Hepatocyte (in vitro differentiated cells): ENCODE measurements around the gene RORC. TPM values are rescaled to one million over a fixed set of nuclear protein-coding genes. Genes with fewer than 3 reads are reported as not detected.

Experiments
- DNase-seq: peaks from one replicate; pipeline ENCODE4 v3.0.0-alpha.2; 2016; ENCODE audit warnings: low spot score
- H2AFZ ChIP-seq: fragments of 200-600 bp; sonication (generic); 2 replicates; pipeline ENCODE4 v1.6.0; 2016; ENCODE audit warnings: antibody characterized with exemption, mild to moderate bottlenecking
- H3K27ac ChIP-seq: fragments of 200-600 bp; sonication (generic); 2 replicates; pipeline ENCODE4 v1.5.1; 2016; ENCODE audit warnings: mild to moderate bottlenecking
- H3K27me3 ChIP-seq: fragments of 200-600 bp; sonication (generic); 2 replicates; pipeline ENCODE4 v1.6.1; 2016
- H3K36me3 ChIP-seq: fragments of 200-600 bp; sonication (generic); replicated peaks from 2 replicates; pipeline ENCODE4 v1.5.1; 2016; ENCODE audit warnings: low read depth; ENCODE audit not compliant: insufficient read depth
- H3K4me1 ChIP-seq: fragments of 200-600 bp; sonication (generic); 2 replicates; pipeline ENCODE4 v1.5.1; 2016; ENCODE audit warnings: mild to moderate bottlenecking, moderate library complexity; ENCODE audit not compliant: insufficient read depth
- H3K4me2 ChIP-seq: fragments of 200-600 bp; sonication (generic); 2 replicates; pipeline ENCODE4 v1.6.0; 2016
- H3K4me3 ChIP-seq: fragments of 200-600 bp; sonication (generic); 2 replicates; pipeline ENCODE4 v1.5.1; 2016; ENCODE audit warnings: mild to moderate bottlenecking
- H3K79me2 ChIP-seq: fragments of 200-600 bp; sonication (generic); 2 replicates; pipeline ENCODE4 v1.6.0; 2017; ENCODE audit warnings: mild to moderate bottlenecking
- H3K9me2 ChIP-seq: fragments of 200-600 bp; sonication (generic); replicated peaks from 2 replicates; pipeline ENCODE4 v1.6.0; 2017; ENCODE audit warnings: mild to moderate bottlenecking; ENCODE audit not compliant: insufficient read depth
- H3K9me3 ChIP-seq: fragments of 200-600 bp; sonication (generic); 2 replicates; pipeline ENCODE4 v1.5.1; 2016; ENCODE audit warnings: low read depth, mild to moderate bottlenecking
- H4K20me1 ChIP-seq: fragments of 200-600 bp; sonication (generic); 2 replicates; pipeline ENCODE4 v1.6.0; 2016; ENCODE audit warnings: mild to moderate bottlenecking; ENCODE audit not compliant: insufficient read depth, poor library complexity, severe bottlenecking
- EZH2 ChIP-seq: fragments of 200-600 bp; sonication (generic); IDR thresholded peaks from 2 replicates; pipeline ENCODE4 v1.6.1; 2016; ENCODE audit warnings: antibody characterized with exemption, mild to moderate bottlenecking, borderline replicate concordance
- EZH2phosphoT487 ChIP-seq: fragments of 200-600 bp; sonication (generic); IDR thresholded peaks from one replicate; pipeline ENCODE4 v1.6.1; 2018; ENCODE audit warnings: antibody characterized with exemption, mild to moderate bottlenecking, low read depth, moderate library complexity; ENCODE audit not compliant: unreplicated experiment, severe bottlenecking
- WGBS: methylation state at CpG from one replicate; pipeline ENCODE4 v1.1.6; 2016; ENCODE audit warnings: low lambda C conversion rate; ENCODE audit errors: missing lambda C conversion rate; 5-methylcytosine and 5-hydroxymethylcytosine counted together
- polyA plus RNA-seq: library from polyadenylated mRNA; unstranded; fragments of >200 nt; fragmentation: Nextera tagmentation; extraction: Ambion mirVana; gene quantifications from 2 replicates; pipeline ENCODE4 v1.2.1, GENCODE V29; 2016
- total RNA-seq: library from RNA; depleted of rRNA; stranded (reverse); fragments of >200 nt; gene quantifications from 2 replicates; pipeline ENCODE4 v1.2.3, GENCODE V29; 2014
- TF ChIP-seq, protein P1 (sequence below): fragments of 200-600 bp; sonication (generic); IDR thresholded peaks from 2 replicates; pipeline ENCODE4 v1.5.1; 2016; ENCODE audit warnings: antibody characterized with exemption, mild to moderate bottlenecking; ENCODE audit not compliant: poor library complexity

The RORC gene
- total and polyA plus RNA-seq, 2 experiments from 2014 or later: 0.60 to 1.3 TPM

DNA sequence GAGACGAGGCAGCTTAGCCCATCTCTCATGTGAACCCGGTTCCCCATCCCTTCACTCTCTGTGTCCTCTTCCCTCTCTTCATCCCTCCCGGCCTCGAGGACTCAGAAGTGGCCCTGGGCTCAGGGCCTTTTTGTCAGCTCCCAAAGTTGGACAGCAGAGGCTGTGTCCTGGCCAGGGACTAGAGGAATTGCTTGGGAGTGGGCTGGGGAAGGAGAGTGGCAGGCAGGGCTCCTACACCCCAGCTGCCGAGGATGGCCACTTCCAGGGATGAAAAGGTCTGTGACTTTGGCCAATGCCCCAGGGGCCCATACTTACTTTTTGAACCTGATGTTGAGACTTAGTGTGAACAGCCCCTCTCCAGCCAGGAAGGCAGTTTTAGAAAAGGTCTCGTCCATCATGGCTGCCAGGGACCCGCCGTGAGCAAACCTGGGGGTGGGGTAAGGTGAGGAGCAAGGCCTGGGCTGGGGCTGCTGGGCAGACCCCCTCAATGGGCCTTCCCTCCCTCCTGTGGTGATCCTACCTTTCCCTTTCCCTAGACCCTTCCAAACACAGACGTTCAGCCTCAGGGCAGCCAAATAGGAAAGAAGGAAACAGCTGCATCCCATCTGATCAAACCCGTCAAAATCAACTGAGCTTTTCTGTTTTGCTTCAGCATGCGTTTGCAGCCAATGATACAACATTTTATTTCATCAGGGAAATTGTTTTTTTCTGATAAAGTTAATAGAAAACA lies 16.4 kb upstream of the RORC start:
- Histone ChIP-seq H2AFZ (no peak overlapping the region), H3K9me3 (no peaks in the 10 kb centered on the region), H3K4me1 (no peaks in the 10 kb centered on the region), H3K36me3 (no peaks in the 10 kb centered on the region), H3K27me3 (peaks cover 4% of the 10 kb centered on the region), H3K79me2 (no peaks in the 10 kb centered on the region), H4K20me1 (no peaks in the 10 kb centered on the region), H3K4me2 (no peak overlapping the region), H3K27ac (no peak overlapping the region), H3K9me2 (no peaks in the 10 kb centered on the region), H3K4me3 (no peak overlapping the region)
- 74% methylated on average over 11 of the region's 11 CpGs for WGBS
- TF ChIP-seq EZH2: no peak
- DNase-seq: no peak

GRCh38 chr1:151846686-151847237 lies 15.2 kb upstream of the RORC start:
- no peak overlapping the region for H3K4me2 ChIP-seq
- no peak overlapping the region for H3K27ac ChIP-seq
- TF ChIP-seq EZH2phosphoT487 (no peak), EZH2 (no peak)
- TF ChIP-seq, protein P1, sequence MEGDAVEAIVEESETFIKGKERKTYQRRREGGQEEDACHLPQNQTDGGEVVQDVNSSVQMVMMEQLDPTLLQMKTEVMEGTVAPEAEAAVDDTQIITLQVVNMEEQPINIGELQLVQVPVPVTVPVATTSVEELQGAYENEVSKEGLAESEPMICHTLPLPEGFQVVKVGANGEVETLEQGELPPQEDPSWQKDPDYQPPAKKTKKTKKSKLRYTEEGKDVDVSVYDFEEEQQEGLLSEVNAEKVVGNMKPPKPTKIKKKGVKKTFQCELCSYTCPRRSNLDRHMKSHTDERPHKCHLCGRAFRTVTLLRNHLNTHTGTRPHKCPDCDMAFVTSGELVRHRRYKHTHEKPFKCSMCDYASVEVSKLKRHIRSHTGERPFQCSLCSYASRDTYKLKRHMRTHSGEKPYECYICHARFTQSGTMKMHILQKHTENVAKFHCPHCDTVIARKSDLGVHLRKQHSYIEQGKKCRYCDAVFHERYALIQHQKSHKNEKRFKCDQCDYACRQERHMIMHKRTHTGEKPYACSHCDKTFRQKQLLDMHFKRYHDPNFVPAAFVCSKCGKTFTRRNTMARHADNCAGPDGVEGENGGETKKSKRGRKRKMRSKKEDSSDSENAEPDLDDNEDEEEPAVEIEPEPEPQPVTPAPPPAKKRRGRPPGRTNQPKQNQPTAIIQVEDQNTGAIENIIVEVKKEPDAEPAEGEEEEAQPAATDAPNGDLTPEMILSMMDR: no peak
- no peaks in the 10 kb centered on the region for H3K79me2 ChIP-seq
- no peaks in the 10 kb centered on the region for H3K9me3 ChIP-seq
- H3K9me2 ChIP-seq: no peaks in the 10 kb centered on the region
- H3K36me3 ChIP-seq: no peaks in the 10 kb centered on the region
- no peak overlapping the region for H2AFZ ChIP-seq
- H3K27me3 ChIP-seq: no peaks in the 10 kb centered on the region
- no peaks in the 10 kb centered on the region for H4K20me1 ChIP-seq
- no peak overlapping the region for H3K4me3 ChIP-seq
- DNase-seq: no peak
- no peaks in the 10 kb centered on the region for H3K4me1 ChIP-seq
- 89% methylated on average over 8 of the region's 8 CpGs for WGBS

- Histone ChIP-seq H3K27me3 (peaks cover 4% of the 10 kb centered on the region), H3K4me2 (no peak overlapping the region), H3K27ac (peak overlapping the region; percentile 6), H3K4me3 (no peak overlapping the region), H4K20me1 (no peaks in the 10 kb centered on the region), H3K79me2 (no peaks in the 10 kb centered on the region), H3K4me1 (no peaks in the 10 kb centered on the region), H2AFZ (no peak overlapping the region), H3K9me3 (no peaks in the 10 kb centered on the region), H3K9me2 (no peaks in the 10 kb centered on the region), H3K36me3 (no peaks in the 10 kb centered on the region)
- 43% methylated on average over 6 of the region's 6 CpGs for WGBS
- no peak for TF ChIP-seq EZH2phosphoT487
- DNase-seq: peak; percentile 51
Measured at GRCh38 chr1:151846062-151846568, 14.5 kb upstream of the RORC start.

- Histone ChIP-seq H3K9me3 (no peaks in the 10 kb centered on the region), H3K36me3 (no peaks in the 10 kb centered on the region), H3K4me2 (no peak overlapping the region), H3K27me3 (peaks cover 17% of the 10 kb centered on the region), H2AFZ (no peak overlapping the region), H3K4me3 (no peak overlapping the region), H4K20me1 (no peaks in the 10 kb centered on the region), H3K9me2 (no peaks in the 10 kb centered on the region), H3K4me1 (peaks cover 11% of the 10 kb centered on the region), H3K27ac (no peak overlapping the region), H3K79me2 (no peaks in the 10 kb centered on the region)
- TF ChIP-seq EZH2: no peak
- TF ChIP-seq, protein P1: no peak
- TF ChIP-seq EZH2phosphoT487: no peak
- no peak for DNase-seq
- 96% methylated on average over 2 of the region's 2 CpGs for WGBS
Measured at GRCh38 chr1:151843398-151843797, 11.8 kb upstream of the RORC start.
